ENCODE data around the gene NF1. TPM values are rescaled to one million over a fixed set of nuclear protein-coding genes. Genes with fewer than 3 reads are reported as not detected.
"Not testable (repeated sequence)": the region's sequence is repeated elsewhere in the genome, so short reads cannot be mapped to it uniquely, and the experiment has no call there.

The NF1 gene
- total RNA-seq, 4 donors from 2014 or later, result 34.8 to 106 (median 59.2) TPM

DNA sequence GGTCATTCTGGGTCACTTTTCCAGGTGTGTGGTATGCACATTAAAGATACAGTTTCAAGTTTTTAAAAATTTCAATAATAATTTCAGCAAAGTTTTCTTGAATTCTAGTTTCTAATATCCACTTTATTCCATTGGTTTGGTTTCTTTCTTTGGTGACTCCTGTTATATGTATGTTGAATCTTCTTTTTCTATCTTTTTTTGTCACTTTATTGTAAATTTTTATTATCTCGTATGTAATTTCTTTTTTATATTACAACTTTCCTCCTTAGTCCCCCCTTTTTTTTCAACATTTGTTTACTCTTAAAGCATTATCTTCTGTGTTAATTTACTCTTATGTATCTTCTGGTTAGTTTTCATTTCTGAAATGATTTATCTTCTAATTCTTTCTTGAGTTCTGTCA is 57.5 kb downstream of the NF1 start:
- no peak overlapping the region for H3K27ac ChIP-seq
- H3K9me3 ChIP-seq, result no peaks in the 10 kb centered on the region
- in situ Hi-C loops (cut with MboI; ENCODE audit: low pct_ligation_motif_present in 1 of 4, low pct_unique_long_range_greater_than_20kb in 1 of 4, low sequenced_read_pairs in 3 of 4) (no loop called here), intact Hi-C loops (cut with DNase I; ENCODE audit: low total_unique reads) (no loop called here)
- no peak overlapping the region for H3K4me3 ChIP-seq
- WGBS, 2 donors (ENCODE audit: low coverage in 1 of 2), result 90 to 94% methylated on average over 1 of the region's 1 CpG
- TF ChIP-seq POLR2A (IDR thresholded peaks at IDR 0.05) (no peak), EP300 (IDR thresholded peaks at IDR 0.05; ENCODE audit: low read depth) (no peak), POLR2AphosphoS5 (IDR thresholded peaks at IDR 0.05) (no peak)
- TF ChIP-seq, protein P1, sequence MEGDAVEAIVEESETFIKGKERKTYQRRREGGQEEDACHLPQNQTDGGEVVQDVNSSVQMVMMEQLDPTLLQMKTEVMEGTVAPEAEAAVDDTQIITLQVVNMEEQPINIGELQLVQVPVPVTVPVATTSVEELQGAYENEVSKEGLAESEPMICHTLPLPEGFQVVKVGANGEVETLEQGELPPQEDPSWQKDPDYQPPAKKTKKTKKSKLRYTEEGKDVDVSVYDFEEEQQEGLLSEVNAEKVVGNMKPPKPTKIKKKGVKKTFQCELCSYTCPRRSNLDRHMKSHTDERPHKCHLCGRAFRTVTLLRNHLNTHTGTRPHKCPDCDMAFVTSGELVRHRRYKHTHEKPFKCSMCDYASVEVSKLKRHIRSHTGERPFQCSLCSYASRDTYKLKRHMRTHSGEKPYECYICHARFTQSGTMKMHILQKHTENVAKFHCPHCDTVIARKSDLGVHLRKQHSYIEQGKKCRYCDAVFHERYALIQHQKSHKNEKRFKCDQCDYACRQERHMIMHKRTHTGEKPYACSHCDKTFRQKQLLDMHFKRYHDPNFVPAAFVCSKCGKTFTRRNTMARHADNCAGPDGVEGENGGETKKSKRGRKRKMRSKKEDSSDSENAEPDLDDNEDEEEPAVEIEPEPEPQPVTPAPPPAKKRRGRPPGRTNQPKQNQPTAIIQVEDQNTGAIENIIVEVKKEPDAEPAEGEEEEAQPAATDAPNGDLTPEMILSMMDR (IDR thresholded peaks at IDR 0.05), result no peak
- DNase-seq, result no peak
- H3K27me3 ChIP-seq, result no peaks in the 10 kb centered on the region
- peaks cover 0 to 8% (median 0%) of the 10 kb centered on the region in 4 donors for H3K36me3 ChIP-seq
- H3K4me1 ChIP-seq, result no peaks in the 10 kb centered on the region

DNA sequence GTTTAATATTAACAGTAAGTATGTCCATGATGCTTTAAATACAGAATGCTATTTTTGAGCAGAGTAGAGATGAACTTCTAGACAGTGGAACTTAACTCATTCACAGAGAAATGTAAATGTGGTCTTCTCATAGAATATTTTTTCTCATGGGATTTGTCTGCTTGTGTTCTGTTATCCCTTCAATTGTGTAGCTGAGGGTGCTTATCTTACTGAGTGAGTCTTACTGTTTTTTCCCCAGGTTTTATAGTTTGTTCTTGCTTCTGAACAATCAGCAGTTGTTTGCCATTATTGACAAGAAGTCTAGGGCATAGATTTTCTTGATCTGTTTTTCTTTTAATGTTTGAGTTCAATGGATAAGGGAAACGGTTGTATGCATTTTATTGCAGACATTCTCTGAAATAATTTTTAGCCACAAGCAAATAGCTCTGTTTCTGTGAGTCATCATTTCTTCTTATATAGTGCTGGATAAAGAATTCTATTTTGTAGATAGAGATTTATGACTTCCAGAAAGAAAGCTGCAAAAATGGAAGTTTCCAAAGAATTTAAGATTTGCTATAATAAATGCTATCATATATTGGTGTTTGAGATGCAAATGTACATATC is 60.5 kb downstream of the NF1 start:
- Histone ChIP-seq H3K36me3 (peaks cover 0 to 19% (median 0%) of the 10 kb centered on the region in 4 donors), H3K9me3 (no peaks in the 10 kb centered on the region), H3K4me3 (no peak overlapping the region), H3K27me3 (no peaks in the 10 kb centered on the region), H3K27ac (no peak overlapping the region), H3K4me1 (no peaks in the 10 kb centered on the region)
- 20 to 30% methylated on average over 1 of the region's 1 CpG for WGBS, 2 donors (ENCODE audit: low coverage in 1 of 2)
- no peak for DNase-seq
- intact Hi-C loops (cut with DNase I; ENCODE audit: low total_unique reads) (no loop called here), in situ Hi-C loops (cut with MboI; ENCODE audit: low pct_ligation_motif_present in 1 of 4, low pct_unique_long_range_greater_than_20kb in 1 of 4, low sequenced_read_pairs in 3 of 4) (no loop called here)
- TF ChIP-seq EP300 (IDR thresholded peaks at IDR 0.05; ENCODE audit: low read depth) (no peak), POLR2A (IDR thresholded peaks at IDR 0.05) (no peak), POLR2AphosphoS5 (IDR thresholded peaks at IDR 0.05) (no peak)
- TF ChIP-seq, protein P1 (IDR thresholded peaks at IDR 0.05), result no peak

DNA sequence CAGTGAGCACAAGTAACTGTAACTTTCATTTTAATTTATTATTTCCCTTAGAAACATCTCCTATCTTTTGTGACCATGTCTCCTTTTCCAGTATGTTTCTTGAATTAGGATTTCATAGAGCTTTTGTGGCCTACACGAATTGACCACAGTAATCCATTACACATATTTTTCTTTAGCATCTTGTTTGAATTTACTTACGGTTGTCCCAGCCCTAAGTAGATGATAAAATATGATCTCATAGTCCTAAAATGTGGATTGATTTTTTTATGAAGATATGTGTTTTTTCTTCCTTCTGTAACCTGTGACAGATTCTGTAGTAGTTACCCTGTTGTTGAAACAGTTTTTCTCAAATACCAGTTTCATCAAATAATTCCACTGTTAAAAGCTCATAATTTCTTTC is 61.5 kb downstream of the NF1 start:
- in situ Hi-C loops (cut with MboI; ENCODE audit: low pct_ligation_motif_present in 1 of 4, low pct_unique_long_range_greater_than_20kb in 1 of 4, low sequenced_read_pairs in 3 of 4), result no loop called here
- H3K36me3 ChIP-seq, result peaks cover 0 to 19% (median 0%) of the 10 kb centered on the region in 4 donors
- no peak overlapping the region for H3K27ac ChIP-seq
- no peak for DNase-seq
- no peak overlapping the region for H3K4me3 ChIP-seq
- intact Hi-C loops (cut with DNase I; ENCODE audit: low total_unique reads), result no loop called here
- 85 to 90% methylated on average over 2 of the region's 2 CpGs for WGBS, 2 donors (ENCODE audit: low coverage in 1 of 2)
- H3K4me1 ChIP-seq, result no peaks in the 10 kb centered on the region
- no peaks in the 10 kb centered on the region for H3K27me3 ChIP-seq
- TF ChIP-seq EP300 (IDR thresholded peaks at IDR 0.05; ENCODE audit: low read depth), result no peak
- TF ChIP-seq POLR2AphosphoS5 (IDR thresholded peaks at IDR 0.05), result no peak
- no peak for TF ChIP-seq POLR2A (IDR thresholded peaks at IDR 0.05)
- TF ChIP-seq, protein P1 (IDR thresholded peaks at IDR 0.05), result no peak
- no peaks in the 10 kb centered on the region for H3K9me3 ChIP-seq

DNA sequence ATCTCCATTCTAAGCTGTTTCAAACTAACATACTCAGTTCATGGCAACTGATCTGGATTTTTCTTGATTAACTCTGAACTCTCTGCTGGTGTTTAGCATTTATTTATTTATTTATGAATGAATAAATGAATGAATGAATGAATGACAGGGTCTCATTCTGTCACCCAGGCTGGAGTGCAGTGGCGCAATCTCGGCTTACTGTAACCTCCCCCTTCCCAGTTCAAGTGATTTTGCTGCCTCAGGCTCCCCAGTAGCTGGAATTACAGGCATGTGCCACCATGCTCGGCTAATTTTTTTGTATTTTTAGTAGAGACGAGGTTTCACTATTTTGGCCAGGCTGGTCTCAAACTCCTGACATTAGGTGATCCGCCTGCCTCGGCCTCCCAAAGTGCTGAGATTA is 62.1 kb downstream of the NF1 start:
- DNase-seq; intact Hi-C loops (cut with DNase I; ENCODE audit: low total_unique reads); H3K4me3 ChIP-seq; H3K9me3 ChIP-seq; H3K27ac ChIP-seq; in situ Hi-C loops (cut with MboI; ENCODE audit: low pct_ligation_motif_present in 1 of 4, low pct_unique_long_range_greater_than_20kb in 1 of 4, low sequenced_read_pairs in 3 of 4); H3K4me1 ChIP-seq; H3K27me3 ChIP-seq: not testable (repeated sequence)
- peaks cover 0 to 19% (median 0%) of the 10 kb centered on the region in 4 donors for H3K36me3 ChIP-seq
- 95 to 97% methylated on average over 6 of the region's 6 CpGs for WGBS, 2 donors (ENCODE audit: low coverage in 1 of 2)
